ENCODE measurements around the gene GBGT1. TPM values are rescaled to one million over a fixed set of nuclear protein-coding genes. Genes with fewer than 3 reads are reported as not detected.

GBGT1 gene
- total and polyA plus RNA-seq, 2 of the 4 experiments (the other 2 are of a cell fraction) = 1.8 to 3.2 TPM

DNA sequence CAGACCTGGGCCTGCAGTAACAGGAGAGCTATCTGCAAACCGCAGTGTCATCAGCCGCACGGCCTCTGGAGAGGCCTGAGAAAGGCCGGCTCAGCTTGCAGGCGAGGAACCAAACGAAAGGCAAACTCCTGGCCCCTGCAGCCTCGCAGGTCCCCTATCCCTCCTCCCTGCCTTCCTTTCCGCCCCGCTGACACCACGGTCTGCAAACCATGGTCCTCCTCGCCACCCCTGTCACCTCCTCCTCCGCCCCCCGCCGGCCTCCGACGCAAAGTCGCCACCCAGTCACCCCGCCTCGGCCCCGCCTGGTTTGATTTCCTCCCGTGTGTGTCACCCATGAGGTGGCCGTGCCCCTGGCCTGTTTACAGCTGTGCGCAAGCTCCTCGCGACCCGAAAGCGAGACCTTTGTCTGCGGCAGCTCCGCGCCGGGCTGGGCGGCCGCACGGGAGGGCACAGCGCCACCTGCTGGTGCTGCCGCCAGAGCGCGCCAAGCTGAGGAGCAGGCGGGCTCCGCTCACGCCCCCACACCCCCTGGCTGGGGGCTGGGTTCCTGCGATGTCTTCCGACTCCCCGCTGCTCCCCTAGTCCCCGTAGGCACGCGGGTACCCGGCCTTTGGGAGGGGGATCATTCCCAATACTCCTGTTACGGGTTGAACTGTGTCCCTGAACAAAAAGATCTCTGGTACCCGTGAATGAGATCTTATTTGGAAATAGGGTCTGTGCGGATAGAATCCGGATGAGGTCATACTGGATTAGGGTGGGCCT lies 19.4 kb downstream of the GBGT1 start:
- peak; percentile 51 for DNase-seq
- no peak overlapping the region for H3K18ac ChIP-seq (ENCODE audit: low read depth, low read length)
- H2BK5ac ChIP-seq (ENCODE audit: low read depth, low read length, poor library complexity, severe bottlenecking) = no peak overlapping the region
- in situ Hi-C loops (cut with MboI; ENCODE audit: low sequenced_read_pairs) = no loop called here
- H3K4me3 ChIP-seq (ENCODE audit: insufficient read depth, low read depth, low read length) = peak overlapping the region; percentile 31
- no peaks in the 10 kb centered on the region for H3K36me3 ChIP-seq (ENCODE audit: control insufficient read depth, insufficient read depth, low read length)
- 0 out of 2 replicates have a peak overlapping the region, but pooled peaks have one; percentile 15 for H3K23ac ChIP-seq (ENCODE audit: low read depth, low read length)
- peak overlapping the region in 1 of 2 experiments; percentile 40; a peak in 1 of 4 replicates for H4K8ac ChIP-seq (ENCODE audit: low read depth in 2 of 2, low read length in 2 of 2)
- 0 out of 2 replicates have a peak overlapping the region, but pooled peaks have one; percentile 43 for H3K27ac ChIP-seq (ENCODE audit: insufficient read depth, low read length)
- H4K20me1 ChIP-seq (ENCODE audit: insufficient read depth, low read length) = peaks cover 76% of the 10 kb centered on the region
- ATAC-seq (ENCODE audit: low read depth) = peak; percentile 33
- no peak overlapping the region; the same call in 1 of the 2 replicates for H4K5ac ChIP-seq (ENCODE audit: low read depth, low read length)
- dilution Hi-C loops (cut with HindIII; ENCODE audit: low sequenced_read_pairs, unreplicated experiment) = no loop called here
- H3K4me1 ChIP-seq (ENCODE audit: control insufficient read depth, insufficient read depth, low read length) = peaks cover 17% of the 10 kb centered on the region
- H2AK5ac ChIP-seq (ENCODE audit: low read depth, low read length) = peak overlapping the region; percentile 24; the same call in 1 of the 2 replicates
- ChIA-PET POLR2A (ENCODE audit: unreplicated experiment) (no interaction called here), CTCF (interaction anchor here (0.6 to 2.7 kb wide), 17 partner anchors 9 to 205 kb away, joined by 3 to 20 read pairs (median 4); partner anchors contain the start of gene GTF3C5)
- peak overlapping the region; percentile 77 for H3K4me2 ChIP-seq (ENCODE audit: low read depth, low read length)
- peak overlapping the region; percentile 89 for H2AFZ ChIP-seq (replicated peaks; ENCODE audit: low read length, poor library complexity)
- no peak overlapping the region for H2BK20ac ChIP-seq (ENCODE audit: low read depth, low read length)
- H3K9me1 ChIP-seq (ENCODE audit: insufficient read depth, low read length) = 0 out of 2 replicates have a peak, but pooled peaks cover 5% of the 10 kb centered on the region
- peak overlapping the region; percentile 33 for H3K14ac ChIP-seq (replicated peaks; ENCODE audit: low read depth, low read length)
- intact Hi-C loops (cut with micrococcal nuclease) = loop anchor here (1.0 kb wide), 3 partner anchors 9 to 103 kb away; no protein-coding TSS in a partner anchor
- peak overlapping the region; percentile 85 for H2AK9ac ChIP-seq (replicated peaks; ENCODE audit: low read depth, low read length, poor library complexity)
- peak overlapping the region; percentile 60; the same call in 1 of the 2 replicates for H3K4ac ChIP-seq (ENCODE audit: low read depth, low read length)
- 14% methylated on average over 33 of the region's 52 CpGs; no CpG with 5 or more reads in 1 of the 2 experiments for WGBS, 2 experiments (ENCODE audit: extremely low coverage in 2 of 2, insufficient read length in 1 of 2)
- peaks cover 14 to 68% of the 10 kb centered on the region in 2 experiments for H3K79me1 ChIP-seq (ENCODE audit: low read depth in 1 of 2, low read length in 2 of 2)
- no peak overlapping the region for H4K91ac ChIP-seq (ENCODE audit: insufficient read depth, low read depth, low read length)
- H2BK120ac ChIP-seq (ENCODE audit: low read depth, low read length) = 0 out of 2 replicates have a peak overlapping the region, but pooled peaks have one; percentile 40
- no peak overlapping the region for H3K56ac ChIP-seq (ENCODE audit: extremely low read depth, insufficient read depth, low read length)
- H3K9ac ChIP-seq (ENCODE audit: low read depth, low read length) = peak overlapping the region; percentile 47
- H2BK15ac ChIP-seq (ENCODE audit: low read depth, low read length) = no peak overlapping the region
- no peaks in the 10 kb centered on the region for H3K27me3 ChIP-seq (ENCODE audit: control insufficient read depth, insufficient read depth, low read length)
- no peaks in the 10 kb centered on the region for H3K9me3 ChIP-seq (ENCODE audit: control insufficient read depth, insufficient read depth, low read length)
- BruUV-seq (replicated peaks) = no TSS peak
- TF ChIP-seq RAD21 (IDR thresholded peaks at IDR 0.05; ENCODE audit: low read length) (peak; percentile 86), NFE2L2 (IDR thresholded peaks at IDR 0.05; ENCODE audit: low read depth, low read length) (no peak), ELK1 (IDR thresholded peaks at IDR 0.05; ENCODE audit: borderline replicate concordance, low read depth, low read length) (no peak), CHD1 (IDR thresholded peaks at IDR 0.05; ENCODE audit: low read depth, low read length) (no peak), FOS (IDR thresholded peaks at IDR 0.05; ENCODE audit: low read depth, low read length) (no peak), RCOR1 (IDR thresholded peaks at IDR 0.05; ENCODE audit: insufficient replicate concordance, low read length) (no peak), RFX5 (IDR thresholded peaks at IDR 0.05; ENCODE audit: low read depth, low read length) (no peak), MAFK (IDR thresholded peaks at IDR 0.05; ENCODE audit: low read depth, low read length) (no peak), CEBPB (IDR thresholded peaks at IDR 0.05; ENCODE audit: low read depth, low read length) (no peak), SMC3 (IDR thresholded peaks at IDR 0.05; ENCODE audit: low read depth, low read length) (peak; percentile 92), MAZ (IDR thresholded peaks at IDR 0.05; ENCODE audit: borderline replicate concordance, low read depth, low read length) (peak; percentile 80; the same call in 1 of the 2 replicates), POLR2A (IDR thresholded peaks at IDR 0.05; ENCODE audit: low read depth, low read length) (no peak)
- TF ChIP-seq, protein P1, sequence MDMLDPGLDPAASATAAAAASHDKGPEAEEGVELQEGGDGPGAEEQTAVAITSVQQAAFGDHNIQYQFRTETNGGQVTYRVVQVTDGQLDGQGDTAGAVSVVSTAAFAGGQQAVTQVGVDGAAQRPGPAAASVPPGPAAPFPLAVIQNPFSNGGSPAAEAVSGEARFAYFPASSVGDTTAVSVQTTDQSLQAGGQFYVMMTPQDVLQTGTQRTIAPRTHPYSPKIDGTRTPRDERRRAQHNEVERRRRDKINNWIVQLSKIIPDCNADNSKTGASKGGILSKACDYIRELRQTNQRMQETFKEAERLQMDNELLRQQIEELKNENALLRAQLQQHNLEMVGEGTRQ (IDR thresholded peaks at IDR 0.05; ENCODE audit: low read depth, low read length) = no peak
- TF ChIP-seq, protein P2, sequence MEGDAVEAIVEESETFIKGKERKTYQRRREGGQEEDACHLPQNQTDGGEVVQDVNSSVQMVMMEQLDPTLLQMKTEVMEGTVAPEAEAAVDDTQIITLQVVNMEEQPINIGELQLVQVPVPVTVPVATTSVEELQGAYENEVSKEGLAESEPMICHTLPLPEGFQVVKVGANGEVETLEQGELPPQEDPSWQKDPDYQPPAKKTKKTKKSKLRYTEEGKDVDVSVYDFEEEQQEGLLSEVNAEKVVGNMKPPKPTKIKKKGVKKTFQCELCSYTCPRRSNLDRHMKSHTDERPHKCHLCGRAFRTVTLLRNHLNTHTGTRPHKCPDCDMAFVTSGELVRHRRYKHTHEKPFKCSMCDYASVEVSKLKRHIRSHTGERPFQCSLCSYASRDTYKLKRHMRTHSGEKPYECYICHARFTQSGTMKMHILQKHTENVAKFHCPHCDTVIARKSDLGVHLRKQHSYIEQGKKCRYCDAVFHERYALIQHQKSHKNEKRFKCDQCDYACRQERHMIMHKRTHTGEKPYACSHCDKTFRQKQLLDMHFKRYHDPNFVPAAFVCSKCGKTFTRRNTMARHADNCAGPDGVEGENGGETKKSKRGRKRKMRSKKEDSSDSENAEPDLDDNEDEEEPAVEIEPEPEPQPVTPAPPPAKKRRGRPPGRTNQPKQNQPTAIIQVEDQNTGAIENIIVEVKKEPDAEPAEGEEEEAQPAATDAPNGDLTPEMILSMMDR (conservative IDR thresholded peaks at IDR 0.05; ENCODE audit: low read depth, low read length) = peak; percentile 96
